SU-DHL-6 (cell line): ENCODE results near the gene ATP8A2.

Experiments used
- EZH2phosphoT487 ChIP-seq: fragments of 200-600 bp; sonication (generic), shearing (Covaris generic); conservative IDR thresholded peaks from 2 replicates; pipeline ENCODE4 v1.6.1; 2018; ENCODE audit warnings: mild to moderate bottlenecking, antibody characterized with exemption, low read length, moderate library complexity, mixed read lengths
- TF ChIP-seq, protein P1 (sequence below): fragments of 200-600 bp; sonication (generic); IDR thresholded peaks from one replicate; pipeline ENCODE4 v1.5.1; 2017; ENCODE audit warnings: antibody characterized with exemption, mild to moderate bottlenecking, low read length, moderate library complexity; ENCODE audit not compliant: insufficient read depth, poor library complexity, severe bottlenecking

DNA sequence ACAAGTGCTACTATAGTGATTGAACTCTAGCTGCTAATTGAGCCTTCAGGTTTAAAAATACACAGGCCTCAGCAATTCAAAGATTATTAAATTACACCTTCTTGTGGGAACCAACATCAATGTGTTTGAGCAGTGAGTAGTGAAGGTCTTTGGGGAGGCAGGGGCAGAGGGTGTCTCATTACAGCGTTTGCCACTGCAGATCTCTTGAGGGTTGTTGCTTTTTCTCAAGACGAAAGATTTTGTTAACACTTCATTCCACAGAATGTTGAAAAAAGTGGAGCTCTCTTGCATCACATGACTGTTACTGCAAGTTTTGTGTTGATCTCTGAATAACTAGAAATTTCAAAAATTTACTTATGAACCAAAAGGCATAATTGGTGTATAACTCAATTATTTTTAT, 253.6 kb downstream of the ATP8A2 start:
- TF ChIP-seq, protein P1, sequence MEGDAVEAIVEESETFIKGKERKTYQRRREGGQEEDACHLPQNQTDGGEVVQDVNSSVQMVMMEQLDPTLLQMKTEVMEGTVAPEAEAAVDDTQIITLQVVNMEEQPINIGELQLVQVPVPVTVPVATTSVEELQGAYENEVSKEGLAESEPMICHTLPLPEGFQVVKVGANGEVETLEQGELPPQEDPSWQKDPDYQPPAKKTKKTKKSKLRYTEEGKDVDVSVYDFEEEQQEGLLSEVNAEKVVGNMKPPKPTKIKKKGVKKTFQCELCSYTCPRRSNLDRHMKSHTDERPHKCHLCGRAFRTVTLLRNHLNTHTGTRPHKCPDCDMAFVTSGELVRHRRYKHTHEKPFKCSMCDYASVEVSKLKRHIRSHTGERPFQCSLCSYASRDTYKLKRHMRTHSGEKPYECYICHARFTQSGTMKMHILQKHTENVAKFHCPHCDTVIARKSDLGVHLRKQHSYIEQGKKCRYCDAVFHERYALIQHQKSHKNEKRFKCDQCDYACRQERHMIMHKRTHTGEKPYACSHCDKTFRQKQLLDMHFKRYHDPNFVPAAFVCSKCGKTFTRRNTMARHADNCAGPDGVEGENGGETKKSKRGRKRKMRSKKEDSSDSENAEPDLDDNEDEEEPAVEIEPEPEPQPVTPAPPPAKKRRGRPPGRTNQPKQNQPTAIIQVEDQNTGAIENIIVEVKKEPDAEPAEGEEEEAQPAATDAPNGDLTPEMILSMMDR = no peak
- TF ChIP-seq EZH2phosphoT487 = no peak
